RWPE2 (cell line): ENCODE results near the gene ANO6.
A peak's percentile ranks its signal among the peaks of the same experiment; 100 is the strongest.

Source experiments
- ATAC-seq: fragments of 200-7000 bp; cut with Tn5 transposase; 3 replicates; pipeline ENCODE4 v1.9.1; 2021; ENCODE audit warnings: low read depth
- DNase-seq: peaks from one replicate; pipeline ENCODE4 v3.0.0-alpha.2; 2020; ENCODE audit warnings: low spot score
- H3K27ac ChIP-seq: fragments of 450-650 bp; 2 replicates; pipeline ENCODE4 v1.5.1; 2017; ENCODE audit warnings: mild to moderate bottlenecking; ENCODE audit not compliant: poor library complexity, severe bottlenecking
- H3K27me3 ChIP-seq: fragments of 250-450 bp; sonication (Bioruptor Pico); 2 replicates; pipeline ENCODE4 v1.5.1; 2021; ENCODE audit warnings: mild to moderate bottlenecking, moderate library complexity; ENCODE audit not compliant: insufficient read depth, poor library complexity, severe bottlenecking
- H3K36me3 ChIP-seq: fragments of 250-450 bp; sonication (Bioruptor Pico); 2 replicates; pipeline ENCODE4 v1.5.1; 2020; ENCODE audit warnings: low read depth, mild to moderate bottlenecking, moderate library complexity
- H3K4me1 ChIP-seq: fragments of 250-450 bp; sonication (Bioruptor Pico); 2 replicates; pipeline ENCODE4 v1.5.1; 2021; ENCODE audit warnings: mild to moderate bottlenecking, moderate library complexity; ENCODE audit not compliant: insufficient read depth, poor library complexity, severe bottlenecking
- H3K4me3 ChIP-seq: fragments of 250-450 bp; sonication (Bioruptor Pico); 2 replicates; pipeline ENCODE4 v1.5.1; 2021; ENCODE audit warnings: mild to moderate bottlenecking, moderate library complexity; ENCODE audit not compliant: severe bottlenecking
- H3K9me3 ChIP-seq: fragments of 250-450 bp; sonication (Bioruptor Pico); 2 replicates; pipeline ENCODE4 v1.5.1; 2021; ENCODE audit warnings: mild to moderate bottlenecking, moderate library complexity; ENCODE audit not compliant: severe bottlenecking
- CTCF ChIP-seq: fragments of 450-650 bp; IDR thresholded peaks from one replicate; pipeline ENCODE4 v1.5.1; 2017; ENCODE audit warnings: mild to moderate bottlenecking, moderate library complexity; ENCODE audit not compliant: poor library complexity, severe bottlenecking

Gene ANO6

GRCh38 chr12:45334396-45334795, 118.5 kb downstream of the ANO6 start:
- Histone ChIP-seq H3K4me1 (peaks cover 23% of the 10 kb centered on the region), H3K9me3 (no peaks in the 10 kb centered on the region), H3K4me3 (no peak overlapping the region), H3K36me3 (peaks cover 56% of the 10 kb centered on the region), H3K27me3 (no peaks in the 10 kb centered on the region), H3K27ac (no peak overlapping the region)
- no peak for ATAC-seq
- no peak for DNase-seq
- no peak for TF ChIP-seq CTCF

DNA sequence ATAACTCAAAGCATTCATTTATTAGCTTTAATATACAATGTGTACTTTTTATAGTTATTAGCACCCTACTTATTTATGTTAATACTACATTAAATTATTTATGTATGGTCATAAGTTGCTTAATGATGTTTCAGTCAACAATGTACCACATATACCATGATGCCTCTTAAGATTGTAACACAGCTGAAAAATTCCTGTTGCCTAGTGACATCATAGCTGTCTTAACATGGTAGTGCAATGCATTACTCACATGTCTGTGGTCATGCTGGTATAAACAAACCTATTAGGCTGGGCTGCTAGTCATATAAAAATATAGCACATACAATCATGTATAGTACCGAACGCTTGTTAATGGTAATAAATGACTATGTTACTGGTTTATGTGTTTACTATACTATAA, 120.4 kb downstream of the ANO6 start:
- H3K4me3 ChIP-seq: no peak overlapping the region
- no peak overlapping the region for H3K27ac ChIP-seq
- TF ChIP-seq CTCF: no peak
- DNase-seq (no peak), ATAC-seq (peak; percentile 88)
- H3K9me3 ChIP-seq: no peaks in the 10 kb centered on the region
- H3K27me3 ChIP-seq: no peaks in the 10 kb centered on the region
- peaks cover 55% of the 10 kb centered on the region for H3K36me3 ChIP-seq
- peaks cover 23% of the 10 kb centered on the region for H3K4me1 ChIP-seq

DNA sequence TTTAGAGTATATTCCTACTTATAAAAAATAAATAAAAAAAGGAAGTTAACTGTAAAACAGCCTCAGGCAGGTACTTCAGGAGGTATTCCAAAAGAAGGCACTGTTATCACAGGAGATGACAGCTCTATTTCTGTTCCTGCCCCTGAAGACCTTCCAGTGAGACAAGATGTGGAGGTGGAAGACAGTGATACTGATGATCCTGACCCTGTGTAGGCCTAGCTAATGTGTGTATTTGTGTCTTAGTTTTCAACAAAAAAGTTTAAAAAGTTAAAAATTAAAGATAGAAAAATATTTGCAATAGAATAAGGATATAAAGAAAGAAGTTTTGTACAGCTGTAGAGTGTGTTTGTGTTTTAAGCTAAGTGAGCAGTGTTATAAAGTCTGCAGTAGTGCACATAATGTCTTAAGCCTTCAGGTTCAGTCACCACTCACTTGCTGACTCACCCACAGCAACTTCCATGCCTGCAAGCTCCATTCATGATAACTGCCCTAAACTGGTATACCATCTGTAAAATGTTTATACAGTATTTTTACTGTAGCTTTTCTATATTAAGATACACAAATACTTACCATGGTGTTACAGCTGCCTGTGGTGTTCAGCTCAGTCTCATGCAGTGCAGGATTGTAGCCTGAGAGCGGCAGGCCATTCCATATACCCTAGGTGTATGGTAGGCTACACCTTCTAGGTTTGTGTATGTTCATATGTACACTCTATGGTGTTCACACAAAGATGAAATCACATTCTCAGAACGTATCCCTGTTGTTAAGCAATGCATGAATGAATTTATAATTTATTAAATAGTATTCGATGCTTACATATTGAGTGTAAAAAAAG, 121.1 kb downstream of the ANO6 start:
- Histone ChIP-seq H3K27me3 (no peaks in the 10 kb centered on the region), H3K4me3 (no peak overlapping the region), H3K4me1 (peaks cover 23% of the 10 kb centered on the region), H3K9me3 (no peaks in the 10 kb centered on the region), H3K27ac (no peak overlapping the region), H3K36me3 (peaks cover 50% of the 10 kb centered on the region)
- no peak for TF ChIP-seq CTCF
- peak; percentile 91 for ATAC-seq
- DNase-seq: no peak

DNA sequence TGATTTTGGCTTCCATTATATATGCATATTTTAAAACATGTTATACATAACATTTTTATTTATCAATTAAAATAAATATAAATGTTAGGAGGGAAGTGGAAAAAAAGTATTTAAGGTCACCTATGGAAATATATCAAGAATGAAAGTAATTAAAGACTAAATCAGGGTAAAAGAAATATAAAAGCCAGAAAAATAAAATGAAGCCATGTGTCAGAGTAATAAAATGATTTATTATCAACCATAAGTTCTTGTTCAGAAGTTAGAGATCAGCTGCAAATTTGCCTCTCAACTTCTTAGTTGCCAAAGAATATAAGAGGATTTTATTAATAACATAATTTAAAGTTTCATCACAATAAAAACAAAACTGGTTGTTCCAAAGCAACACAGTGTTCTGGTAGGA, 121.9 kb downstream of the ANO6 start:
- H3K9me3 ChIP-seq: no peaks in the 10 kb centered on the region
- H3K4me3 ChIP-seq: no peak overlapping the region
- TF ChIP-seq CTCF: no peak
- no peaks in the 10 kb centered on the region for H3K27me3 ChIP-seq
- H3K27ac ChIP-seq: no peak overlapping the region
- DNase-seq (no peak), ATAC-seq (no peak)
- H3K4me1 ChIP-seq: peaks cover 25% of the 10 kb centered on the region
- H3K36me3 ChIP-seq: peaks cover 41% of the 10 kb centered on the region

GRCh38 chr12:45338272-45338671, 122.4 kb downstream of the ANO6 start:
- Histone ChIP-seq H3K9me3 (no peaks in the 10 kb centered on the region), H3K4me3 (no peak overlapping the region), H3K36me3 (peaks cover 37% of the 10 kb centered on the region), H3K4me1 (peaks cover 29% of the 10 kb centered on the region), H3K27ac (no peak overlapping the region), H3K27me3 (no peaks in the 10 kb centered on the region)
- ATAC-seq (no peak), DNase-seq (no peak)
- TF ChIP-seq CTCF: no peak
